ENCODE data around the gene FAM221A.
"Not testable (repeated sequence)": the region's sequence is repeated elsewhere in the genome, so short reads cannot be mapped to it uniquely, and the experiment has no call there.

Gene FAM221A

GRCh38 chr7:23717788-23718187 is 37.8 kb downstream of the FAM221A start:
- no peak for TF ChIP-seq CTCF (IDR thresholded peaks at IDR 0.05; ENCODE audit: low read depth, low read length)
- no peak for DNase-seq
- Histone ChIP-seq H3K4me3 (ENCODE audit: low read depth, low read length) (no peak overlapping the region), H3K4me1 (no peaks in the 10 kb centered on the region), H3K27me3 (no peaks in the 10 kb centered on the region; the same call in none of the 2 replicates), H3K36me3 (no peaks in the 10 kb centered on the region), H3K9me3 (no peaks in the 10 kb centered on the region)

GRCh38 chr7:23721456-23721855 is 41.5 kb downstream of the FAM221A start:
- DNase-seq, result no peak
- Histone ChIP-seq H3K36me3 (no peaks in the 10 kb centered on the region), H3K4me3 (ENCODE audit: low read depth, low read length) (no peak overlapping the region), H3K4me1 (no peaks in the 10 kb centered on the region), H3K9me3 (no peaks in the 10 kb centered on the region), H3K27me3 (no peaks in the 10 kb centered on the region; the same call in 1 of the 2 replicates)
- no peak for TF ChIP-seq CTCF (IDR thresholded peaks at IDR 0.05; ENCODE audit: low read depth, low read length)

- DNase-seq, H3K27me3 ChIP-seq: not testable (repeated sequence)
These were observed 42.7 kb downstream of the FAM221A start for GRCh38 chr7:23722587-23723216.

DNA sequence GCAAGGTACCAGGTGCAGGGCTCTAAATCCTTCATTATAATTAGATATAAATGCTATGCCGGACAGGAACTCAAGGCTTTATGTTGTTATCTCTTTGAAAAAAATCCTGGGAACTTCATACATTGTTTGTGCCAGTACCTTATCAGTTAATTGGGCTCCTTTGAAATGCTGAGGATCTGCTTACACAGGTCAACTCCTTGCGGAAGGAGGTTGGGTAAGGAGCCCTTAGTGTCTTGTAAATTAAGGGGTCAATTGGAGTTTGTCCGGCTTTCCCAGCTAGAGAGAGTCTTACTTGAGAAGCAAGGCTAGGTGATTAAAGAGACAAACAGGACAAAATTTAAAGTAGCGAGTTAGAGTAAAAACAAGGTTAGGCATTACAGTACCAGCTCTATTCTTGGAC is 44.1 kb downstream of the FAM221A start:
- not testable (repeated sequence) for H3K9me3 ChIP-seq; H3K36me3 ChIP-seq; DNase-seq; H3K27me3 ChIP-seq; H3K4me1 ChIP-seq; H3K4me3 ChIP-seq (ENCODE audit: low read depth, low read length)

More at GRCh38 chr7:23722587-23723216, 42.7 kb downstream of the FAM221A start:
- not testable (repeated sequence) for H3K9me3 ChIP-seq; H3K36me3 ChIP-seq; H3K4me3 ChIP-seq (ENCODE audit: low read depth, low read length); H3K4me1 ChIP-seq

- Histone ChIP-seq H3K4me3 (ENCODE audit: low read depth, low read length) (no peak overlapping the region), H3K4me1 (no peaks in the 10 kb centered on the region), H3K9me3 (no peaks in the 10 kb centered on the region), H3K27me3 (no peaks in the 10 kb centered on the region), H3K36me3 (no peaks in the 10 kb centered on the region)
- no peak for DNase-seq
- no peak for TF ChIP-seq CTCF (IDR thresholded peaks at IDR 0.05; ENCODE audit: low read depth, low read length)
These were observed 62.1 kb downstream of the FAM221A start for GRCh38 chr7:23742051-23742450.

DNA sequence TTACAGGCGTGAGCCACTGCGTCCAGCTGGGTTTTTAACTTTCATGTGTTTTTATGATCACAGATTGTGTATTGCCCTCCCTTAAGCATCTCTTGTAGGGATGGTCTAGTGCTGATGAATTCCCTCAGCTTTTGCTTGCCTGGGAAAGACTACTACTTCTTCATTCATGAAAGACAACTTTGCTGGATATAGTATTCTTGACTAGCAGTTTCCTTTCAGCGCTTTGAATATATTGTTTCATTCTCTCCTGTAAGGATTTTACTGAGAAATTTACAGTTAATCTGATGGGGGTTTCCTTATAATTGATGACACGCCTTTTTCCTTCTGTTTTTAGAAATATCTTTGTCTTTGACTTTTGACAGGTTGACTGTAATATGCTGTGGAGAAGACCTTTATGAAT is 63.2 kb downstream of the FAM221A start:
- no peak for DNase-seq
- H3K4me1 ChIP-seq, result no peaks in the 10 kb centered on the region

DNA sequence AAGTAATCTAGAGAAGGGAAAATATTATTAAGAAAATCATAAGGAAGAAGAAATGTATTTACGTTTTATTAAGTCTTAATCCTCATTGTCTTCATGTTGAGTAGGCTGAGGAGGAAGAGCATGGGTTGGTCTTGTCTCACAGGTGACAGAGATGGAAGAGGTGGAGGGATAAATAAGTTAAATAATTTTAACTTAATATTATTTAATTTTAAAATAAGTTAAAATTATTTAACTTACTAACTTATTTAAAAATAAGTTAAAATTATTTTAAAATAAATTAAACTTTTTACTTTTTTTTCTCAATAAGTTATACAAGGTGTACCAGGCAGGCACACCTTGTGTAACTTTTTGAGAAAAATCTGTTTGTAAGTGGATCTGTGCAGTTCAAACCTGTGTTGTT is 66.6 kb downstream of the FAM221A start:
- Histone ChIP-seq H3K4me1 (no peaks in the 10 kb centered on the region), H3K27me3 (no peaks in the 10 kb centered on the region), H3K9me3 (no peaks in the 10 kb centered on the region), H3K4me3 (ENCODE audit: low read depth, low read length) (no peak overlapping the region), H3K36me3 (no peaks in the 10 kb centered on the region)
- no peak for DNase-seq
- TF ChIP-seq CTCF (IDR thresholded peaks at IDR 0.05; ENCODE audit: low read depth, low read length), result no peak

More for the DNA sequence above, 63.2 kb downstream of the FAM221A start:
- TF ChIP-seq CTCF (IDR thresholded peaks at IDR 0.05; ENCODE audit: low read depth, low read length), result no peak
- no peaks in the 10 kb centered on the region for H3K9me3 ChIP-seq
- H3K36me3 ChIP-seq, result no peaks in the 10 kb centered on the region
- no peaks in the 10 kb centered on the region for H3K27me3 ChIP-seq
- no peak overlapping the region for H3K4me3 ChIP-seq (ENCODE audit: low read depth, low read length)
